ENCODE results near the gene GDNF. TPM values are rescaled to one million over a fixed set of nuclear protein-coding genes. Genes with fewer than 3 reads are reported as not detected.
"Not testable (repeated sequence)": the region's sequence is repeated elsewhere in the genome, so short reads cannot be mapped to it uniquely, and the experiment has no call there.

Gene GDNF
- total and polyA plus RNA-seq, 2 donors (not counting 1 experiment from before 2014, with no cell fraction given): not detected

- H3K27ac ChIP-seq (ENCODE audit: low read length in 2 of 2); H3K9ac ChIP-seq (ENCODE audit: low read length); H3K27ac Mint-ChIP-seq; H3K4me3 Mint-ChIP-seq; H3K27me3 Mint-ChIP-seq; H3K4me1 ChIP-seq (ENCODE audit: control insufficient read depth in 2 of 2, insufficient read depth in 2 of 2, low read length in 2 of 2); H2AFZ ChIP-seq (ENCODE audit: insufficient read depth, low read depth, low read length, poor library complexity, severe bottlenecking); H3K27me3 ChIP-seq (replicated peaks in 1 of 4; ENCODE audit: control extremely low read depth in 1 of 4, control insufficient read depth in 3 of 4, insufficient read depth in 4 of 4, low read length in 3 of 4); H3K36me3 ChIP-seq (replicated peaks in 1 of 2; ENCODE audit: control extremely low read depth in 1 of 2, control insufficient read depth in 1 of 2, extremely low read depth in 1 of 2, insufficient read depth in 2 of 2, low read length in 1 of 2); H3K4me1 Mint-ChIP-seq; CTCF ChIA-PET; ATAC-seq (ENCODE audit: low read depth); H3K4me2 ChIP-seq (replicated peaks; ENCODE audit: low read depth, low read length, poor library complexity, severe bottlenecking); H4K20me1 ChIP-seq (ENCODE audit: control insufficient read depth, insufficient read depth, low read length, poor library complexity, severe bottlenecking); DNase-seq; POLR2A ChIA-PET; intact Hi-C loops (cut with micrococcal nuclease); H3K79me2 ChIP-seq (ENCODE audit: control insufficient read depth, insufficient read depth, low read length); H3K4me3 ChIP-seq (ENCODE audit: control extremely low read depth in 1 of 5, extremely low read depth in 1 of 5, insufficient read depth in 1 of 5, low read depth in 2 of 5, low read length in 4 of 5): not testable (repeated sequence)
- 71% methylated on average over 1 of the region's 2 CpGs for WGBS (ENCODE audit: insufficient coverage)
- peaks cover 0 to 18% (median 0%) of the 10 kb centered on the region in 3 donors for H3K9me3 ChIP-seq (ENCODE audit: control extremely low read depth in 1 of 3, control insufficient read depth in 2 of 3, insufficient read depth in 1 of 3, low read length in 2 of 3)
- peaks cover 17% of the 10 kb centered on the region for H3K9me3 Mint-ChIP-seq (ENCODE audit: insufficient read depth)
These were observed 44.5 kb downstream of the GDNF start for GRCh38 chr5:37795292-37795691.

GRCh38 chr5:37792975-37793631 lies 46.7 kb downstream of the GDNF start:
- Histone ChIP-seq H3K9ac (ENCODE audit: low read length) (no peak overlapping the region), H4K20me1 (ENCODE audit: control insufficient read depth, insufficient read depth, low read length, poor library complexity, severe bottlenecking) (no peaks in the 10 kb centered on the region), H3K4me2 (replicated peaks; ENCODE audit: low read depth, low read length, poor library complexity, severe bottlenecking) (no peak overlapping the region), H2AFZ (ENCODE audit: insufficient read depth, low read depth, low read length, poor library complexity, severe bottlenecking) (no peak overlapping the region), H3K27ac (ENCODE audit: low read length in 2 of 2) (no peak overlapping the region), H3K4me1 (ENCODE audit: control insufficient read depth in 2 of 2, insufficient read depth in 2 of 2, low read length in 2 of 2) (no peaks in the 10 kb centered on the region), H3K36me3 (replicated peaks in 1 of 2; ENCODE audit: control extremely low read depth in 1 of 2, control insufficient read depth in 1 of 2, extremely low read depth in 1 of 2, insufficient read depth in 2 of 2, low read length in 1 of 2) (no peaks in the 10 kb centered on the region), H3K4me3 (ENCODE audit: control extremely low read depth in 1 of 5, extremely low read depth in 1 of 5, insufficient read depth in 1 of 5, low read depth in 2 of 5, low read length in 4 of 5) (no peak overlapping the region), H3K27me3 (replicated peaks in 1 of 4; ENCODE audit: control extremely low read depth in 1 of 4, control insufficient read depth in 3 of 4, insufficient read depth in 4 of 4, low read length in 3 of 4) (no peaks in the 10 kb centered on the region), H3K9me3 (ENCODE audit: control extremely low read depth in 1 of 3, control insufficient read depth in 2 of 3, insufficient read depth in 1 of 3, low read length in 2 of 3) (peaks cover 0 to 18% (median 0%) of the 10 kb centered on the region in 3 donors), H3K79me2 (ENCODE audit: control insufficient read depth, insufficient read depth, low read length) (no peaks in the 10 kb centered on the region)
- Mint-ChIP-seq H3K4me1 (no peaks in the 10 kb centered on the region), H3K27ac (no peak overlapping the region), H3K9me3 (ENCODE audit: insufficient read depth) (peaks cover 17% of the 10 kb centered on the region), H3K27me3 (peaks cover 7% of the 10 kb centered on the region), H3K4me3 (no peak overlapping the region)
- DNase-seq: no peak
- POLR2A ChIA-PET: no interaction called here
- TF ChIP-seq, protein P1, sequence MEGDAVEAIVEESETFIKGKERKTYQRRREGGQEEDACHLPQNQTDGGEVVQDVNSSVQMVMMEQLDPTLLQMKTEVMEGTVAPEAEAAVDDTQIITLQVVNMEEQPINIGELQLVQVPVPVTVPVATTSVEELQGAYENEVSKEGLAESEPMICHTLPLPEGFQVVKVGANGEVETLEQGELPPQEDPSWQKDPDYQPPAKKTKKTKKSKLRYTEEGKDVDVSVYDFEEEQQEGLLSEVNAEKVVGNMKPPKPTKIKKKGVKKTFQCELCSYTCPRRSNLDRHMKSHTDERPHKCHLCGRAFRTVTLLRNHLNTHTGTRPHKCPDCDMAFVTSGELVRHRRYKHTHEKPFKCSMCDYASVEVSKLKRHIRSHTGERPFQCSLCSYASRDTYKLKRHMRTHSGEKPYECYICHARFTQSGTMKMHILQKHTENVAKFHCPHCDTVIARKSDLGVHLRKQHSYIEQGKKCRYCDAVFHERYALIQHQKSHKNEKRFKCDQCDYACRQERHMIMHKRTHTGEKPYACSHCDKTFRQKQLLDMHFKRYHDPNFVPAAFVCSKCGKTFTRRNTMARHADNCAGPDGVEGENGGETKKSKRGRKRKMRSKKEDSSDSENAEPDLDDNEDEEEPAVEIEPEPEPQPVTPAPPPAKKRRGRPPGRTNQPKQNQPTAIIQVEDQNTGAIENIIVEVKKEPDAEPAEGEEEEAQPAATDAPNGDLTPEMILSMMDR (IDR thresholded peaks at IDR 0.05): no peak
- TF ChIP-seq EZH2 (IDR thresholded peaks at IDR 0.05; ENCODE audit: borderline replicate concordance, insufficient read depth, low read depth, low read length, poor library complexity, severe bottlenecking): no peak
- ATAC-seq (ENCODE audit: low read depth): no peak
- 75% methylated on average over 1 of the region's 2 CpGs for WGBS (ENCODE audit: insufficient coverage)
- intact Hi-C loops (cut with micrococcal nuclease): no loop called here
- CTCF ChIA-PET: no interaction called here
